ENCODE data around the gene SLC30A1.

Gene SLC30A1

DNA sequence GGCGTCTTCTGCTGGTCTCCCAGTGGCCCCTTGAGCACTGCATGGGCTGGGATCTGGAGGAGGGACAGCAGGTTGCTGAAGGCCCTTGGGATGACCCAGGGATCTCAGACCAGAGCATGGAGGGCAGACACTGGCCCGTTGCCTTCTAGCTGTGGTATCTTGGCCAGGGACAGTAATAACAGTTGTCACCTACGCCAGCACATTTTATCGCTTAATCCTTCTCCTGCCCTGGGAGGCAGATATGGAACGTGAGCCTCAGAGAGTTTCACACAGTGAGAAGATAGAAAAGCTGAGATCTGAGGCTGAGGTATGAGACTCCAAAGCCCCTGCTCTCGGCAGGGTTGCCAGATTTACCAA lies 46.9 kb downstream of the SLC30A1 start:
- no peaks in the 10 kb centered on the region for H3K36me3 ChIP-seq (ENCODE audit: low read depth)
- no peak overlapping the region for H3K4me3 ChIP-seq (ENCODE audit: severe bottlenecking)
- no peaks in the 10 kb centered on the region for H3K27me3 ChIP-seq (ENCODE audit: insufficient read depth, poor library complexity, severe bottlenecking)
- TF ChIP-seq, protein P1, sequence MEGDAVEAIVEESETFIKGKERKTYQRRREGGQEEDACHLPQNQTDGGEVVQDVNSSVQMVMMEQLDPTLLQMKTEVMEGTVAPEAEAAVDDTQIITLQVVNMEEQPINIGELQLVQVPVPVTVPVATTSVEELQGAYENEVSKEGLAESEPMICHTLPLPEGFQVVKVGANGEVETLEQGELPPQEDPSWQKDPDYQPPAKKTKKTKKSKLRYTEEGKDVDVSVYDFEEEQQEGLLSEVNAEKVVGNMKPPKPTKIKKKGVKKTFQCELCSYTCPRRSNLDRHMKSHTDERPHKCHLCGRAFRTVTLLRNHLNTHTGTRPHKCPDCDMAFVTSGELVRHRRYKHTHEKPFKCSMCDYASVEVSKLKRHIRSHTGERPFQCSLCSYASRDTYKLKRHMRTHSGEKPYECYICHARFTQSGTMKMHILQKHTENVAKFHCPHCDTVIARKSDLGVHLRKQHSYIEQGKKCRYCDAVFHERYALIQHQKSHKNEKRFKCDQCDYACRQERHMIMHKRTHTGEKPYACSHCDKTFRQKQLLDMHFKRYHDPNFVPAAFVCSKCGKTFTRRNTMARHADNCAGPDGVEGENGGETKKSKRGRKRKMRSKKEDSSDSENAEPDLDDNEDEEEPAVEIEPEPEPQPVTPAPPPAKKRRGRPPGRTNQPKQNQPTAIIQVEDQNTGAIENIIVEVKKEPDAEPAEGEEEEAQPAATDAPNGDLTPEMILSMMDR (IDR thresholded peaks at IDR 0.05; ENCODE audit: poor library complexity, severe bottlenecking), result no peak
- H3K9me3 ChIP-seq (ENCODE audit: severe bottlenecking), result no peaks in the 10 kb centered on the region
- ATAC-seq (ENCODE audit: low read depth) (no peak), DNase-seq (ENCODE audit: low spot score) (no peak)
- H3K4me1 ChIP-seq (ENCODE audit: insufficient read depth, poor library complexity, severe bottlenecking), result no peaks in the 10 kb centered on the region
- H3K27ac ChIP-seq (ENCODE audit: poor library complexity, severe bottlenecking), result no peak overlapping the region

DNA sequence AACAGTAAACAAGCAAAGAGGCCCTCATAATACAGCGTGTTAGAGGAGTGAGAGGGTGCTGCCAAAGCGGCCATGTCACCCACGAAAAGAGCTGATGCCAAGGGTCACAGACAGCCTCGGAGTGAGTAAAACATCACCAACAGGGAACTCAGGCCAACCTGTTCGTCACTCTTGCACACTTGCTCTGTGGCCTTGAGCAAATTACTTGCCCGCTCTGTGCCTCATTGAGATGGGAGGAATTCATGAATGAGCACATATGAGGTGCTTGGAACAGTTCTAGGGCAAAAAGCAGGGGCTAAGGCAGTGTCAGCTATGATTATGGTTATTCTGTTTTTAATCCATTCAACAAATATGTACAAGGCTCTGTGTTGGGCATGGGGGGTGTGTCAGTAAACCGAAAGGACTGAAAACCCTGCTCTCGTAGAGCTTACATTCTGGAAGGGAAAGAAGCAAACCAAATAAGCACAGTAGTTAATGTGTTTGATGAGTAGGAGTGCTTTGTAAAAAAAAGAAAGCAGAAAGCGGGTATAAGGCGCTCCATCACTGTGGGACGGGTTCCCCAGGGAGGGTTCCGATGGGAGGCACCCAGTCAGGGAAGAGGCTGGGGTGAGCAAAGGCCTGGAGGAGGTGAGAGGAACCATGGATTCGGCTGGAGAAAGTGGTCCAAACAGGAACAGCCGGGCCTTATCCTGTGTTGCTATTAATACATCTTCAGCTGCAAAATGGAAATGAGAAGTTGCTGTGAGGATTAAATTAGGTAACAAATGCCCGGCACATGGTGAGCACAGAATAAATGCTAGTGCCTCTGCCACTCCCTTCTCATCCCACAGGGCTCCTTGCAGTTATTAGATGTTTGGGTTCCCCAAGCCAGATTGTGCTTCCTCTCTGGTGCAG lies 47.5 kb downstream of the SLC30A1 start:
- no peaks in the 10 kb centered on the region for H3K9me3 ChIP-seq (ENCODE audit: severe bottlenecking)
- DNase-seq (ENCODE audit: low spot score), result no peak
- TF ChIP-seq, protein P1 (IDR thresholded peaks at IDR 0.05; ENCODE audit: poor library complexity, severe bottlenecking), result no peak
- H3K4me3 ChIP-seq (ENCODE audit: severe bottlenecking), result no peak overlapping the region
- H3K4me1 ChIP-seq (ENCODE audit: insufficient read depth, poor library complexity, severe bottlenecking), result no peaks in the 10 kb centered on the region
- H3K27ac ChIP-seq (ENCODE audit: poor library complexity, severe bottlenecking), result no peak overlapping the region
- no peaks in the 10 kb centered on the region for H3K27me3 ChIP-seq (ENCODE audit: insufficient read depth, poor library complexity, severe bottlenecking)
- ATAC-seq (ENCODE audit: low read depth), result no peak
- H3K36me3 ChIP-seq (ENCODE audit: low read depth), result no peaks in the 10 kb centered on the region

GRCh38 chr1:211530102-211530501 lies 48.9 kb downstream of the SLC30A1 start:
- Histone ChIP-seq H3K36me3 (ENCODE audit: low read depth) (no peaks in the 10 kb centered on the region), H3K27me3 (ENCODE audit: insufficient read depth, poor library complexity, severe bottlenecking) (no peaks in the 10 kb centered on the region), H3K4me3 (ENCODE audit: severe bottlenecking) (no peak overlapping the region), H3K9me3 (ENCODE audit: severe bottlenecking) (no peaks in the 10 kb centered on the region), H3K4me1 (ENCODE audit: insufficient read depth, poor library complexity, severe bottlenecking) (no peaks in the 10 kb centered on the region), H3K27ac (ENCODE audit: poor library complexity, severe bottlenecking) (no peak overlapping the region)
- DNase-seq (ENCODE audit: low spot score), result no peak
- ATAC-seq (ENCODE audit: low read depth), result no peak
- TF ChIP-seq, protein P1 (IDR thresholded peaks at IDR 0.05; ENCODE audit: poor library complexity, severe bottlenecking), result no peak

GRCh38 chr1:211529453-211529852 lies 49.5 kb downstream of the SLC30A1 start:
- Histone ChIP-seq H3K27ac (ENCODE audit: poor library complexity, severe bottlenecking) (no peak overlapping the region), H3K36me3 (ENCODE audit: low read depth) (no peaks in the 10 kb centered on the region), H3K9me3 (ENCODE audit: severe bottlenecking) (no peaks in the 10 kb centered on the region), H3K27me3 (ENCODE audit: insufficient read depth, poor library complexity, severe bottlenecking) (no peaks in the 10 kb centered on the region), H3K4me1 (ENCODE audit: insufficient read depth, poor library complexity, severe bottlenecking) (no peaks in the 10 kb centered on the region), H3K4me3 (ENCODE audit: severe bottlenecking) (no peak overlapping the region)
- TF ChIP-seq, protein P1 (IDR thresholded peaks at IDR 0.05; ENCODE audit: poor library complexity, severe bottlenecking), result no peak
- ATAC-seq (ENCODE audit: low read depth) (no peak), DNase-seq (ENCODE audit: low spot score) (no peak)

DNA sequence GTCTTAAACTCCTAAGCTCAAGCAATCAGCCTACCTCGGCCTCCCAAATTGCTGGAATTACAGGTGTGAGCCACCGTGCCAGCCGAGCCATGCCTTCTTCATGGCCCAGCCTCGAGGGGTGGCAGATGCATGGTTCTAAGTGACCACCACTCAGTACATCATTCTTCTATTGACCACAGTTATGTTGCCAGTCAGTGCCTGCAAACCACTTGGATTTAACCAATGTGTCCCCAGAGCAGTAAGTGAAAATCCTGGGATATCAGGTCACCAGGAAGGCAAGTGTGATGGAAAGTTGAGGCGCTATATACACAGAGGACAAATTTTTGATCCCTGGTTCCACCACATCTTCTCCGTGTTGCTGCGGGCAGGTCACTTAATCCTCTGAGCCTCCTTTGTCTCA lies 50.0 kb downstream of the SLC30A1 start:
- H3K9me3 ChIP-seq (ENCODE audit: severe bottlenecking), result no peaks in the 10 kb centered on the region
- H3K27me3 ChIP-seq (ENCODE audit: insufficient read depth, poor library complexity, severe bottlenecking), result no peaks in the 10 kb centered on the region
- TF ChIP-seq, protein P1 (IDR thresholded peaks at IDR 0.05; ENCODE audit: poor library complexity, severe bottlenecking), result no peak
- H3K4me3 ChIP-seq (ENCODE audit: severe bottlenecking), result no peak overlapping the region
- no peaks in the 10 kb centered on the region for H3K4me1 ChIP-seq (ENCODE audit: insufficient read depth, poor library complexity, severe bottlenecking)
- H3K36me3 ChIP-seq (ENCODE audit: low read depth), result no peaks in the 10 kb centered on the region
- no peak overlapping the region for H3K27ac ChIP-seq (ENCODE audit: poor library complexity, severe bottlenecking)
- ATAC-seq (ENCODE audit: low read depth) (no peak), DNase-seq (ENCODE audit: low spot score) (no peak)
